GM21447 (cell line): ENCODE data around the gene IMPDH1.

Source experiments
- ATAC-seq: cut with Tn5 transposase; IDR thresholded peaks from one replicate; pipeline ENCODE4 v1.9.1; 2021; ENCODE audit not compliant: unreplicated experiment

Gene IMPDH1

DNA sequence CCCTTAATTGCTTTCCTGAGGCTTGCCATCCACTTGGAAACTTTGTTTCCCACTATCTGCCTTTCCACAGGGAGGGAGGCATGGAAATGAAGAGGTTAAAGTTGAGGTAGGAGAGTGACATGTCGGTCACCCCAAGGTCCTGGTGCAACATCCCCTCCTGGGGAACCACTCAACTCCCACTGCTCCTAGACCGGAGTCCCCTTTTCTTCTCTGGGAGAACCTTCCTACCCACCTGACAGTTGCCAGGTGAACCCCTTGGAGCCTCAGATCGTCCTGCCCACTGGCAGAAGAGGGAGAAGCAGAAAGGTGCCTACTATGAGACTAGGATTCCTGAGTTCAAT, 21.7 kb downstream of the IMPDH1 start:
- no peak for ATAC-seq

DNA sequence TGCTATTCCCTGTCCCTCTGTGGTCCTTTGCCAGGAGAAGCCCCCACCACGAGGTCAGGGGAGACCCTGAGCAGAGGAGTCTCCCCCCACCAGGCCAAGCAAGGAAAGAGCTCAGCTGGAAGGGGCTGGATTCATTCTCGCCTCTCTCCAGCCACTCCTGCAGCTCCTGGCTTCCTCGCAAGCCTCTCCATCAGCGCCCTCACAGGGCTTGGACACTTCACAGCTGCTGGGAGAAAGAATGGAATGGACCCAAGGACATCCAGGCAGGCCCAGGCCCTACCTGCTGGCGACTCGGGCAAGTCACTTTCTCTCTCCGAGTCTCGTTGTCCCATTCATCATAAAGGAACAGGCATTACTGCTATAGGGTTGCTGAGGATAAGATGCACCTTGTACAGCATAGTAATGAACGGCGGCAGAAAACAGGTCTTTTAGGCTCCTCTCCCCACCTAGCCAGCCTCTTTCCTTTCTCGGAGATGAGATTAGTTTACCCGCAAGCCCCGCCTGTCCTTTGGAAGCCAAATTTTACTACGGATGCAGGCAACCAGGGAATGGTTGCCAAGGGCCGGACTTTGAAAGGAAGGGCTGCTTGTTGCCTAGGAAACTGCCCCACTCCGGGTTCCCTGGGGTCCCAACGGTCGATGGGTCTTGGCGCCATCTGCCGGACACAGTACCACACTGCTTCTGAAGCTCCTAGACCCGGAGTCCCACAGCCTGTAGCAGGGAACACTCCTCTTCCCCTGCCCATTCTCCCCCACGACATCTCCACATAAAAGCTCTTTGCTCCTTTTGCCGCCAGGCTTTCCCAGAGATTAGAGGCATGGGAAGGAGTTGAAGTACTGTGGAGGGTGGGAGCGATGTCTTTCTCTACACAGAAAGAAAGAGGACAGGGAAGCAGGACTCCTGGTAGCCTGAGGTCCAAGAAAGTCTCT, 22.3 kb downstream of the IMPDH1 start:
- peak; percentile 66 for ATAC-seq

DNA sequence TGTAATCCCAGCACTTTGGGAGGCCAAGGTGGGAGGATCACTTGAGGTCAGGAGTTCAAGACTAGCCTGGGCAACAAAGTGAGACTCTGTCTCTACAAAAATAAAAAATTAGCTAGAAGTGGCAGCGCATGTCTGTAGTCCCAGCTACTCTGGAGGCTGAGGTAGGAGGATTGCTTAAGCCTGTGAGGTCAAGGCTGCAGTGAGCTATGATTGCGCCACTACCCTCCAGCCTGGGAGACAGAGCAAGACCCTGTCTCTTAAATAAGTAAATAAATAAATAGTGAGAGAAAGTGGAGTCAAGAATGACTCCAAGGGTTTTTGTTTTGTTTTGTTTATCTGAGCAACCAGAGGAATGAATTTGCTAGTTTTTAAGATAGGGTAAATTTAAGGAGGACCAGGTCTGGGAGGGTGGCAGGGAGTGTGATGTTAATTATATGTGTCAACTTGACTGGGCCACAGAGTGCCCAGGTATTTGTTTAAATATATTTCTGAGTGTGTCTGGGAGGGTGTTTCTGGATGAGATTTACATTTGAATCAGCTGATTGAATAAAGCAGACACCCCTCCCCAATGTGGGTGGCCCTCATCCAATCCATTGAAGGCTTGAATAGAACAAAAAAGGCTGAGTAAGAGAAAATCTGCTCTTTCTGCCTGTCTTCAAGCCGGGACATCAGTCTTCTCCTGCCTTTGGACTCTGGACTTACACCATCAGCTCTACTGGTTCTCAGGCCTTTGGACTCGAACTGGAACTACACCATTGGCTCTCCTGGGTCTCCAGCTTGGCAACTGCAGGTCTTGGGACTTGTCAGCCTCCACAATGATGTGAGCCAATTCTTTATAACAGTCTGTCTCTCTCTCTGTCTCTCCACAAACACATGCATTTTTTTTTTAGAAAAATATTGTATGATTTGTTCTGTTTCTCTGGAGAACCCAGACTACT, 23.5 kb downstream of the IMPDH1 start:
- no peak for ATAC-seq

DNA sequence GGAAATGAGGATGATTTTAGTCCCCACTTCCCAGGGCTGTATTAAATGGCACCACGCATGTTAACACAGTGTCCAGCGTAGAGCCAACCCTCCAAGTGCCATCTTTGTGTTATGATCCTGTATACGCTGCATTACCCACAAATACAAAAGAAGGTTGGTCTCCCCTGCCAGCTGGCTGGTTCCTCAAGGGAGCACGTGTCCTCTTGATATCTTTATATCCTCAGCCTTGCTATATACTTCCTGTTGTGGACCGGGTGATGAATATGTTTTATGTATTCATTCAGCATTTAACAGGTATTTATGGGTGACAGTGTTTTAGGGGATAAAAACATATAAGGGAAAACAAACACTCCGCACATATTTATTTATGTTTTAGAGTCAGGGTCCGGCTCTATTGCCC, 25.1 kb downstream of the IMPDH1 start:
- no peak for ATAC-seq

DNA sequence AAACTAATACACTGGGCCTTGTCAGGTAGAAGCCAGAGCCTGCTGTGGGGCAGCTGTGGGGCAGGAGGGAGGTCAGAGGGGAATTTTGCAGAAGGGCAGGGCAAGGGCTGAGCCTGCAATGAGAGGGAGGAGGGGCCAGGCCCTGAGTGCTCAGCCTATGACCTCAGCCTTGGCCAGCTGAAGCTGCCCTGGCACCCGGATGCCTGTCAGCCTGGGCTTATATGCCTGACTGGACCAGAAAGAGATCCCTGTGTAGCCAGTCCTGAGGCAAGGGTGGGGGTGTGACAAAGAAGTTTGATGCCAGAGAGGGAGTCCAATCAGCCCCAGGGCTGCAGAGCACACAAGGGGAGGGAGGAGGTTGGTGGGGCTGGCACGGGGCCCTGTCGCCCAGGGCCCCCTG, 26.0 kb downstream of the IMPDH1 start:
- no peak for ATAC-seq

DNA sequence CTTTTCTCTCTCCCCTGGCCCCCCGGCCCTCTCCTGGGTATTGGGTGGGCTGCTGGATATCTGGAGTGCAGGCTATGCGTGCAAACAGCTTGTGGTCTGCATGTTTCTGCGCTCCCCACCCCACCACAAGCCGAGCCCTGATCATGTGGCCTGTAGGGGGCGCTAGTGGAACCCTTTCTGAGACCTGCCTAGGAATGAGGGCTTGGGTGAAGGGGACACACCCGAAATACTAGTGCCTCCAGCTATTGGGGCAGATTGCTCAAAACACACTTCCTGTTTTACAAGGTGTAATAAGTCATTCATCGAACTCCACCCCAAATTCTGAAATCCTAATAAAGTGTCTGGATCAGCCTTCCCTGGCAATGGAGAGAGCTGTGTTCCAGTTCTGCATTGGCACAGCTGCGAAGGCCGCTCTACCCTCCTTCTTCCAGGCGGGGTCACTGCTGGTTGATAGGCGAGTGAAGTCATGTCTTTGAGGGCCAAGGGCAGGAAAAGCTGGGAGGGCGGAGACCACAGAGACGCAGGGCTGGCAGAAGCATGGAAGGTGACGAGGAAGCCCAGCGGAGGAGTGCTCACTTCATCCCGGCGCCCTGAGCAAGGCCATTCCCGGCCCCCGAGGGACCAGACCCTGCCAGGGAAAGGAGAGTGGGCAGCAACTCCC, 28.5 kb downstream of the IMPDH1 start:
- no peak for ATAC-seq

GRCh38 chr7:128380483-128381106, 29.2 kb downstream of the IMPDH1 start:
- no peak for ATAC-seq

GRCh38 chr7:128379900-128380479, 29.8 kb downstream of the IMPDH1 start:
- ATAC-seq: no peak

- no peak for ATAC-seq
Measured at GRCh38 chr7:128378637-128379036, 31.1 kb downstream of the IMPDH1 start.

DNA sequence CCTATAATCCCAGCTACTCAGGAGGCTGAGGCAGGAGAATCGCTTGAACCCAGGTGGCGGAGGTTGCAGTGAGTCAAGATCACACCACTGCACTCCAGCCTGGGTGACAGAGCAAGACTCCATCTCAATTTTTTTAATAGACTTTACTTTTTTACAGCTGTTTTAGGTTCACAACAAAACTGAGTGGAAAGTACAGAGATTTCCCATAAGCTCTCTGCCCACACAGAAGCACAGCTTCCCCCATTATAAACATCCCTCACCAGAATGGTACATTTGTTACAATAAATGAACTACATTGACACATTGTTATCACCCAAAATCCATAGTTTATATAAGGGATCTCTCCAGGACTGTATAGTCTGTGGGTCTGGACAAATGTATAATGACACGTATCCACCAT, 33.7 kb downstream of the IMPDH1 start:
- ATAC-seq: no peak

- ATAC-seq: no peak
Measured at GRCh38 chr7:128374041-128374440, 35.7 kb downstream of the IMPDH1 start.

GRCh38 chr7:128373606-128374005, 36.2 kb downstream of the IMPDH1 start:
- no peak for ATAC-seq

DNA sequence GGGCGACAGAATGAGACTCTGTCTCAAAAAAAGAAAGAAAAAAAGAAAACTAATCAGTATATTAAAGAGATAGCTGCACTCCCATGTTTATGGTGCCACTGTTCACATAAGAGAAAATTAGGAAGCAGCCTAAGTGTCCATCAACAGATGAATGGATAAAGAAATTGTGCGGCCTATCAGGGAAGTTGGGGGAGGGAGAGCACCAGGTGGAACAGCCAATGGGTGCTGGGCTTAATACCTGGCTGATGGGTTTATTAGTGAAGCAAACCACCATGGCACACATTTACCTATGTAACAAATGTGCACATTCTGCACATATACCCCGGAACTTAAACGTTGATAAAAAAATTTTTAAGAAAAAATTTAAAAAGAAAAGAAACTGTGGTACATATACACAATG, 39.3 kb downstream of the IMPDH1 start:
- ATAC-seq: no peak

DNA sequence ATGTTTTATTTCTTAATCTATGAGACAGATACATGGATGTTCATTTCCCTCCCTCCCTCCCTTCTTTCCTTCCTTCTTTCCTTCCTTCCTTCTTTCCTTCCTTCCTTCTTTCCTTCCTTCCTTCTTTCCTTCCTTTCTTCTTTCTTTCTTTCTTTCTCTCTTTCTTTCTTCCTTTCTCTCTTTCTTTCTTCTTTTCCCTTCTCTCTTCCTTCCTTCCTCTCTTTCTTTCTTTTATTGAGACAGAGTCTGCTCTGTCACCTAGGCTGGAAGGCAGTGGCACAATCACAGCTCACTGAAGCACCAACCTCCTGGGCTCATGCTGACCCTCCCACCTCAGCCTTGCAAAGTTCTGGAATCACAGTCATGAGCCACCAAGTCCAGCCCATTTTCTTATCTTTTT, 42.8 kb downstream of the IMPDH1 start:
- no peak for ATAC-seq

GRCh38 chr7:128366300-128366699, 43.5 kb downstream of the IMPDH1 start:
- no peak for ATAC-seq

DNA sequence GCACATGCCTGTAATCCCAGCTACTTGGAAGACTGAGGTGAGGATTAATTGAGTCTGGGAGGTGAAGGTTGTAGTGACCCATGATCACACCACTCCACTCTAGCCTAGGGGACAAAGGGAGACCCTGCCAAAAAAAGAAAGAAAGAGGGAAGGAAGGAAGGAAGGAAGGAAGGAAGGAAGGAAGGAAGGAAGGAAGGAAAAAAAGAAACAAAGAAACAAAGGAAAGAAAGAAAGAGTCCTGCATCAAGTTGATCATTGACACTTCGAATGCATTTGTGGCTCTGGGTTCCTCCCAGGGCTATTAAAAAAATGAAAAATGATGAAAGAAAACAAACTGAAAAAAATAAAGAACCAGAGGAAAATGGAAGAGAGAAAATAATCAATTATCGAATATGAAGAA, 44.4 kb downstream of the IMPDH1 start:
- no peak for ATAC-seq

DNA sequence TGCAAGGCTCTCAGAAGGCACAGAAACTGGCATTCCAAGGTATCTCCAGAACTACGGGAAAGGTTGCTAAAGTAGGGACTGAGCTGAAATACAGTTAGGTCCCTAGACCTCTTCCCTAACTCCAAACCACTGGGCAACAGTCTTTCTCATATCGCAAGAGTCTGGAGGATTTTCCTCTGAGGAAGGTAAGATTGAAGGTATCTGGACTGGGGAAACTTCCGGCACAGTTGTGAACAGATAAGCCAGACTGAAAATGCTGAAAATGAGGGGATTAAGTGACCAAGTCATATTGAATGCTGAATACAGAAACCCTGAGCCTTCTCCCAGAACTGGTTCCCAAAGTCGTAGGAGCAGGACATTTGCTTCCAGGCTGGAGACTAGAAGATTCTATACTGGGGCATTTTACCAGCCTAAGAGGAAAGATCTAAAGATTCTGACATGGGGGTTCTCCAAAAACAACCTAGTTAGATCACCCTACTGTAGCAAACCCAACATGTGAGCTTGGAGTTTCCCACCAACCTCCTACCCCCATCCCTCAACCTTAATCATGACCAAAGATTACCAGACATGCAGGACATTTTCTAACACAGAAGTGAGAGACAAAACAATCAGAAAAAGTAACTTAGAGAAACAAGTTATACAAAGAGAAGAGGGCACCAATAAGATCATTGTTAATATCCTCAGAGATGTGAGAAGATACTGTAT, 45.5 kb downstream of the IMPDH1 start:
- ATAC-seq: no peak

- ATAC-seq: no peak
Measured at GRCh38 chr7:128363261-128363721, 46.5 kb downstream of the IMPDH1 start.

DNA sequence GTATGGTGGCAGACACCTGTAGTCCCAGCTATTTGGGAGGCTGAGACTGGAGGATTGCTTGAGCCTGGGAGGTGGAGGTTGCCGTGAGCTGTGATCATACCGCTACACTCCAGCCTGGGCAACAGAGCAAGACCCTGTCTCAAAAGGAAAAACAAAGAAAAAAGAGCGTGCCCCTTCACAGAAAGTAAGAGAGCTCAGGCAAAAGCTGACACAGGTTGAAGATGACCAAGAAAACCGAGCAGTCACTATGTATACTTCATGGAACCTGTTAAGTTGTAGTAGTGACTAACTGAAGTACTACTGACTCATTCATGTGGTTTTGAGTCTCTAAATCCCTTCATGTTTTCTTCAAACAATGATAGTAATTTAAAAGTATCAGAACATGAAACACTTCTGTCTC, 47.1 kb downstream of the IMPDH1 start:
- ATAC-seq: no peak
